A673 (cell line): Measurements from ENCODE around the gene TOM1L2.

Source experiments
- CTCF ChIP-seq: fragments of 300-800, 200-600 bp; sonication (generic); conservative IDR thresholded peaks from 2 replicates; pipeline ENCODE4 v1.5.1; 2017; ENCODE audit warnings: low read depth, mild to moderate bottlenecking, antibody characterized with exemption, low read length, moderate library complexity, mixed read lengths
- EZH2 ChIP-seq: fragments of 200-600 bp; sonication (generic); IDR thresholded peaks from 2 replicates; pipeline ENCODE4 v1.6.1; 2017; ENCODE audit warnings: borderline replicate concordance, low read depth, mild to moderate bottlenecking, mixed read lengths, antibody characterized with exemption, low read length; ENCODE audit not compliant: poor library complexity, severe bottlenecking

GRCh38 chr17:17998934-17999333 lies 26.7 kb upstream of the TOM1L2 start:
- TF ChIP-seq CTCF (no peak), EZH2 (no peak)
